Activated T-cell treated with anti-CD3 and anti-CD28 coated beads for 1 hour (primary cell): ENCODE data around the gene FIS1.
A peak's percentile ranks its signal among the peaks of the same experiment; 100 is the strongest.
"Not testable (repeated sequence)": the region's sequence is repeated elsewhere in the genome, so short reads cannot be mapped to it uniquely, and the experiment has no call there.

Source experiments
- DNase-seq: peaks from one replicate; pipeline ENCODE4 v3.0.0-alpha.2; 2020; ENCODE audit warnings: low read depth

FIS1 gene

GRCh38 chr7:101244375-101245146, at the start of gene FIS1:
TSS of gene FIS1 (minus strand) at chr7:101245081. CDS start at chr7:101245004, 77 bp downstream.
- DNase-seq = peak; percentile 87

GRCh38 chr7:101294039-101294831, 49.4 kb upstream of the FIS1 start:
- DNase-seq = no peak

- DNase-seq = not testable (repeated sequence)
Observed at GRCh38 chr7:101293069-101294021, 48.5 kb upstream of the FIS1 start.

GRCh38 chr7:101292566-101292965, 47.7 kb upstream of the FIS1 start:
- DNase-seq = not testable (repeated sequence)

- peak; percentile 64 for DNase-seq
Observed at GRCh38 chr7:101290186-101291037, 45.5 kb upstream of the FIS1 start.

GRCh38 chr7:101289687-101290086, 44.8 kb upstream of the FIS1 start:
- DNase-seq = not testable (repeated sequence)

- DNase-seq = no peak
Observed at GRCh38 chr7:101288439-101288838, 43.6 kb upstream of the FIS1 start.

- DNase-seq = no peak
Observed at GRCh38 chr7:101287032-101287431, 42.2 kb upstream of the FIS1 start.

- DNase-seq = not testable (repeated sequence)
Observed at GRCh38 chr7:101285880-101286279, 41.0 kb upstream of the FIS1 start.

GRCh38 chr7:101285171-101285570, 40.3 kb upstream of the FIS1 start:
- DNase-seq = no peak

GRCh38 chr7:101280912-101281311, 36.0 kb upstream of the FIS1 start:
- DNase-seq = not testable (repeated sequence)

GRCh38 chr7:101278461-101279292, 33.8 kb upstream of the FIS1 start:
- no peak for DNase-seq

GRCh38 chr7:101277155-101277554, 32.3 kb upstream of the FIS1 start:
- no peak for DNase-seq

GRCh38 chr7:101273206-101273605, 28.3 kb upstream of the FIS1 start:
- DNase-seq = no peak

GRCh38 chr7:101271021-101271420, 26.1 kb upstream of the FIS1 start:
- DNase-seq = no peak

GRCh38 chr7:101269664-101270063, 24.8 kb upstream of the FIS1 start:
- DNase-seq = no peak

- DNase-seq = no peak
Observed at GRCh38 chr7:101265622-101266516, 21.0 kb upstream of the FIS1 start.

GRCh38 chr7:101264102-101264706, 19.3 kb upstream of the FIS1 start:
- DNase-seq = not testable (repeated sequence)
